WI38 (cell line): ENCODE measurements around the gene SNX21.

Experiments used
- H3K4me3 ChIP-seq: 2 replicates; pipeline ENCODE4 v1.5.1; 2011; ENCODE audit warnings: low read depth, mild to moderate bottlenecking, control low read depth, low read length
- TF ChIP-seq, protein P1 (sequence below): IDR thresholded peaks from 2 replicates; pipeline ENCODE4 v1.5.1; 2012; ENCODE audit warnings: low read depth, mild to moderate bottlenecking, control low read depth, low read length

The SNX21 gene

DNA sequence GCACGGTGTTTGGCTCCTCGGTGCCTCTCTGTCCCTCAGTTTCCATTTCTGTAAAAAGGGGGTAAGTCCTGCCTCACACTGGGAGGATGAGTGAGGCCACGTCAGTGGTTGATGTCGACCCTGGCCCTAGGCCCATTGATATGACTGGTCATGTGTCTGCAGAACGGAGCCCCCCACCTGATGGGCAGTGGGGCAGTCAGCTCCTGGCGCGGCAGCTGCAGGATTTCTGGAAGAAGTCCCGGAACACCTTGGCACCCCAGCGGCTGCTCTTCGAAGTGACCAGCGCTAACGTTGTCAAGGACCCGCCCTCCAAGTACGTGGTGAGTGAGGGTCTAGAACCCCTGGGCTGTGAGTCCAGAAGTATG is 1.2 kb downstream of the SNX21 start:
- TF ChIP-seq, protein P1, sequence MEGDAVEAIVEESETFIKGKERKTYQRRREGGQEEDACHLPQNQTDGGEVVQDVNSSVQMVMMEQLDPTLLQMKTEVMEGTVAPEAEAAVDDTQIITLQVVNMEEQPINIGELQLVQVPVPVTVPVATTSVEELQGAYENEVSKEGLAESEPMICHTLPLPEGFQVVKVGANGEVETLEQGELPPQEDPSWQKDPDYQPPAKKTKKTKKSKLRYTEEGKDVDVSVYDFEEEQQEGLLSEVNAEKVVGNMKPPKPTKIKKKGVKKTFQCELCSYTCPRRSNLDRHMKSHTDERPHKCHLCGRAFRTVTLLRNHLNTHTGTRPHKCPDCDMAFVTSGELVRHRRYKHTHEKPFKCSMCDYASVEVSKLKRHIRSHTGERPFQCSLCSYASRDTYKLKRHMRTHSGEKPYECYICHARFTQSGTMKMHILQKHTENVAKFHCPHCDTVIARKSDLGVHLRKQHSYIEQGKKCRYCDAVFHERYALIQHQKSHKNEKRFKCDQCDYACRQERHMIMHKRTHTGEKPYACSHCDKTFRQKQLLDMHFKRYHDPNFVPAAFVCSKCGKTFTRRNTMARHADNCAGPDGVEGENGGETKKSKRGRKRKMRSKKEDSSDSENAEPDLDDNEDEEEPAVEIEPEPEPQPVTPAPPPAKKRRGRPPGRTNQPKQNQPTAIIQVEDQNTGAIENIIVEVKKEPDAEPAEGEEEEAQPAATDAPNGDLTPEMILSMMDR, result no peak
- peak overlapping the region; percentile 72 for H3K4me3 ChIP-seq

DNA sequence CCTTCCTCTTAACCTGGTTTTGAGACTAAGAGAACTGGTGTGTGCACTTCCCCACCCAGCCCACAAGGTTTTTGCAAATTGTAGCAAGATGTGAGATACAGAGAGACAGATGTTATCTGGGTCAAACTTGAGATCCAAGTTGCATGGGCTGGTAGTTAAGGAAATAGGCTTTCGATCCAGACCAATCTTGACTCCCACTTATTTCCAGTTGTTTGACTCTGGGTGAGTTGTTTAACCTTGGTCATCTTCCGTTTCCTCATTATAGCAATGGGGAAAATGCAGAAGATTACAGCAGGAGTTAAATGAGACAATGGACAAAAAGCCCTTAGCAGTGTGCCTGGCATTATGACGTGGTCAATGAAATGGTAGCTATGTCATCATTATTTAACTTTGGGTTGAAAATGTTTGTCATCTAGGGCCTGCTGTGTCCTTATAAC is 1.7 kb downstream of the SNX21 start:
- TF ChIP-seq, protein P1, result no peak
- peak overlapping the region; percentile 72 for H3K4me3 ChIP-seq

DNA sequence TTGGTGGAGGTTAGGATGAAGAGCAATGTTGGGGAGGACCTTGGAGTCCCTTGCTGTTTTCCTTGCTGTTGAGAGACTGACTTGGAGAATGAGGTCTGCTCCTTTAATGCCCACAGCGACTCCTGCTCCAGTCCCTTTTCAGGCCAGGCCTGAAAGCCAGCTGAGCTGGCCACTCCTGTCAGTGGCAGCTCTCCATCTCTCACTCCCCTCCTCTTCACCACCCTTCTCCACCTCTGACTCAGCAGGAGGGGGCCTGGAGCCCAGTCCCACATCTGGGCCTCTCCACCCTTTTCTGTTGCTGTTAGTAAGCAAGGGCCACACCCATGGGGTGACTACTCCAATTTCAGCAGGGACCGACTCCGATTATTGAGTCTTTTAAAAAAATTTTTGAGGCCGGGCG is 2.2 kb downstream of the SNX21 start:
- H3K4me3 ChIP-seq, result peak overlapping the region; percentile 72
- TF ChIP-seq, protein P1, result no peak

DNA sequence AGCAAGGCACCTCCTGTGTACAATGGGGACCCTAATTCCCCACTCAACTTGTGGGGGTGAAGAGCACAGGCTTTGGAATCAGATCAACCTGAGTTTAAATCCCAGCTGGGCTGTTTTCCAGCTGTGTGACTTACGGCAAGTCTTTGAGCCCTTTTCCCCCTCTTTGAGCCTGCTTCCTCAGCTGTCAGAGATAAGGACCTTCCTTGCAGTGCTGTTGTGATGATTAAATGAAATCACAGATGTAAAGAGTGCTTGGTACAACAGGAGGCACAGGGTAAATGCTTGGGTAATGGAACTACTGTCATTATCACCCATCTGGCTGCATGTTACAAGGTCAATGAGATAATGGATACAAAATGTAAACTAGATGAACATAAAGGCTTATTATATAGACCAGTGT is 3.2 kb downstream of the SNX21 start:
- TF ChIP-seq, protein P1, result no peak
- no peak overlapping the region for H3K4me3 ChIP-seq

DNA sequence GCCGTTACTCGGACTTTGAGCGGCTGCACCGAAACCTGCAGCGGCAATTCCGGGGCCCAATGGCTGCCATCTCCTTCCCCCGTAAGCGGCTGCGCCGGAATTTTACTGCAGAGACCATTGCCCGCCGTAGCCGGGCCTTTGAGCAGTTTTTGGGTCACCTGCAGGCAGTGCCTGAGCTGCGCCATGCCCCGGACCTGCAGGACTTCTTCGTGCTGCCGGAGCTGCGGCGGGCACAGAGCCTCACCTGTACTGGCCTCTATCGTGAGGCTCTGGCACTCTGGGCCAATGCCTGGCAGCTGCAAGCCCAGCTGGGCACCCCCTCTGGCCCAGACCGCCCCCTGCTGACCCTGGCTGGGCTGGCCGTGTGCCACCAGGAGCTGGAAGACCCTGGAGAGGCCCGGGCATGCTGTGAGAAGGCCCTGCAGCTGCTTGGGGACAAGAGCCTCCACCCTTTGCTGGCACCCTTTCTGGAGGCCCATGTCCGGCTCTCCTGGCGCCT is 7.2 kb downstream of the SNX21 start:
- TF ChIP-seq, protein P1, result no peak
- H3K4me3 ChIP-seq, result no peak overlapping the region

DNA sequence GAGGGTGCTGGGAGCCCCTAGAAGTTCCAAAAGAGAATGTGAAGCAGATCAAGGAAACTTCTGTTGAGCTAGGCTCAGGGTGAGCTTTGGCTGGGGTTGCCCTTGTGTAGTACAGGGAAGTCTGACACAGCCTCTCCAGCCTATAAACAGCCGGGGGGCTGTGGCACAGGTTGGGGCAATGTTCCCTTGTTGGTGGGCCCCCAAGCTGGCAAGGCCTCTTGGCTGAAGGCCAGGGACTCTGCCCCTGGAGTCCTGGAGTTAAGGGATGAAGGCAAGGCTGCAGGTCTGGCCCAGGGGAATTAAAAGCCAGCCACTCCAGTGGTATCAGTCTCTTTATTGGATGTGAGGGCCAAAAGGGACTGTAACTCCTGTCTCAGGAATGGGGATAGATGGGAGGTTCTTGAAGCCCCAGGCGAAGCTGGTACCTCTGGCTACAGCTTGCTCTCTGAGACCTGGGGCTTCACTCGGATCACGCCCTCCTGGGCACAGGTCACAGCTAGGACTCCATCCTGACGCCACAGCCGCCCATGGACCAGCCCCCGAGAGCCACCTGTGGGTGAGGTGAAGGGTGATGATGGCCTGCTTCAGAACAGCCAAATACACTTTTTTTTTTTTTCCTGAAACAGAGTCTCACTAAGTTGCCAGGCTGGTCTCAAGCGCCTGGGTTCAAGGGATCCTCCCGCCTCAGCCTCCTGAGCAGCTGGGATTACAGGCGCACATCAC is 8.0 kb downstream of the SNX21 start:
- TF ChIP-seq, protein P1, result no peak
- no peak overlapping the region for H3K4me3 ChIP-seq

DNA sequence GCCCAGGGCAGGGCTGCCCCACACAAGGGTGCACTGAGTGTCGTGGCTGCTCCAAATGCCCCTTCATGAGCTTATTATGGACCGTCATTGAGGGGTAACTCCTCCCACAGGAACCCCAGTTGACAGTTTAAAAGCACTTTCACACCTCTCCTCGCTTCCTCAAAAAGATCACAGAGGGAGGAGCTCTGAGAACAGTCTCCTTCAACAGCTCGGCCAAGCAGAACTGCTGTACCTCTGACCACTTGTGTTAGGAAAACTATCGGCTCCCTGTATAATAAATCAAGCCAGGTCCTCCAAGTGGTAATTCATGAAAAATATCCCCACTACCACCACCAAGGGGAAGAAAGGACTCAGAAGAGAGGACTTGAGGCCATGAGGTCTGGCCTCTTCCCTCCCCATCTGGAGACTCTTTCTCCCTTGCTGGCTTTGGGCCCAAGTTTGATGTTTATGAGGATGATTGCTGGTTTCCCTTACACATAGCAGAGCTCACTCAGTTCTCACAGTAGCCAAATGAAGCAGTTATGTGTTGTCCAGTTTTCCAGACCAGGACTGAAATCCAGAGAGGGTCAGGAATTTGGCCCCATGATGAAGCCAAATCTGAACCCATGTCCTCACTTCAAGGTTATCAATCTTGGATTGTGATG is 8.7 kb downstream of the SNX21 start:
- no peak overlapping the region for H3K4me3 ChIP-seq
- TF ChIP-seq, protein P1, result no peak
